Esophagus squamous epithelium (tissue), 5 donors: Measurements from ENCODE around the gene PADI3. TPM values are rescaled to one million over a fixed set of nuclear protein-coding genes. Genes with fewer than 3 reads are reported as not detected.

Source experiments
- DNase-seq: peaks from one replicate; lab custom pipeline; 2025; lab: John Stamatoyannopoulos, UW
- H3K27ac ChIP-seq, 4 donors: fragments of 200-600 bp; sonication (generic); one replicate each; pipeline ENCODE4 v1.5.1; 2016 to 2019; ENCODE audit warnings: mild to moderate bottlenecking in 1 of 4
- H3K27me3 ChIP-seq, 4 donors: fragments of 200-600 bp; sonication (generic); 1 replicate in 3 of 4; 2 replicates in 1 of 4; pipeline versions ENCODE4 v1.5.1 to v1.6.0; 2017 to 2021; ENCODE audit warnings: antibody characterized with exemption in 1 of 4
- H3K36me3 ChIP-seq, 3 donors: fragments of 200-600 bp; sonication (generic); one replicate each; pipeline ENCODE4 v1.5.1; 2016 to 2019
- H3K4me1 ChIP-seq, 3 donors: fragments of 200-600 bp; sonication (generic); one replicate each; pipeline ENCODE4 v1.5.1; 2017 to 2019
- H3K4me3 ChIP-seq, 4 donors: fragments of 200-600 bp; sonication (generic); 1 replicate in 3 of 4; 2 replicates in 1 of 4; pipeline ENCODE4 v1.5.1; 2016 to 2019; ENCODE audit warnings: mild to moderate bottlenecking in 2 of 4, moderate library complexity in 1 of 4
- H3K9me3 ChIP-seq, 3 donors: fragments of 200-600 bp; sonication (generic); one replicate each; pipeline ENCODE4 v1.5.1; 2016 to 2019
- POLR2A ChIP-seq, 4 donors: fragments of 450-650 bp; IDR thresholded peaks; one replicate each; pipeline ENCODE4 v1.6.1; 2017; ENCODE audit warnings: antibody characterized with exemption in 4 of 4, mild to moderate bottlenecking in 4 of 4, moderate library complexity in 3 of 4
- WGBS, 2 donors: methylation state at CpG; one replicate each; pipeline ENCODE4 v1.1.5; 2018; 5-methylcytosine and 5-hydroxymethylcytosine counted together
- intact Hi-C: fragments of 100-400 bp; cut with DNase I; formaldehyde crosslinking; loops from one replicate; pipeline ENCODE4 v1.15.0; 2022
- total RNA-seq, 4 donors: library from RNA; depleted of rRNA; stranded (reverse); fragments of >200 nt; gene quantifications; one replicate each; pipeline ENCODE4 v1.1.0, GENCODE V29; 2016
- TF ChIP-seq, protein P1 (sequence below), 6 experiments: fragments of 450-650 bp in 4 of 6; fragments of 200-600 bp in 2 of 6; sonication (generic) in 2 of 6; IDR thresholded peaks; one replicate each; pipeline ENCODE4 v1.5.1; 2016 to 2019; ENCODE audit warnings: antibody characterized with exemption in 6 of 6, mild to moderate bottlenecking in 4 of 6, moderate library complexity in 4 of 6
- donor health status: DM: yes; HTN: yes; CAD: no.

PADI3 gene
- total RNA-seq, 4 donors from 2014 or later: 0.64 to 9.9 (median 2.3) TPM

DNA sequence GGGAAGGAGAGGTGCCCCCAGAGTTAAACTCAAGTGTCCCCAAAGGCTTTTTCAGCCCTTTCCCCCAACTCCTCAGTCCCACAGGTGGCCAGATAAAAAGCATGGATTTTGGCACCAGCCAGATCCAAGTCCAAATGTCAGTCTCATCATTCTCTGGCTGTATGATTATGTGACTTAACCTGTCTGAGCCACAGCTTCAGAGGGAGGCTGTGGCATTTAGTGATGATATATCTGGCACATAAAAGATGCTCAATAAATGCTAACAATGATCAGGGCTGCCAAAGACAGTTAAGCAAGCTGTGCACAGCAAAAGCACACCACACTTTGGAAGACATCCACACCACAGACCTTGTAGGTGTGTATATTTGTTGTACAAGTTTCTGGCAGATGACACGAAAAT, 5.6 kb upstream of the PADI3 start:
- H3K27me3 ChIP-seq: peaks cover 0 to 13% (median 0%) of the 10 kb centered on the region in 4 donors
- 28 to 39% methylated on average over 1 of the region's 1 CpG for WGBS, 2 donors
- H3K27ac ChIP-seq: no peak overlapping the region
- H3K36me3 ChIP-seq: peaks cover 0 to 37% (median 0%) of the 10 kb centered on the region in 3 donors
- no peak for DNase-seq
- TF ChIP-seq, protein P1, sequence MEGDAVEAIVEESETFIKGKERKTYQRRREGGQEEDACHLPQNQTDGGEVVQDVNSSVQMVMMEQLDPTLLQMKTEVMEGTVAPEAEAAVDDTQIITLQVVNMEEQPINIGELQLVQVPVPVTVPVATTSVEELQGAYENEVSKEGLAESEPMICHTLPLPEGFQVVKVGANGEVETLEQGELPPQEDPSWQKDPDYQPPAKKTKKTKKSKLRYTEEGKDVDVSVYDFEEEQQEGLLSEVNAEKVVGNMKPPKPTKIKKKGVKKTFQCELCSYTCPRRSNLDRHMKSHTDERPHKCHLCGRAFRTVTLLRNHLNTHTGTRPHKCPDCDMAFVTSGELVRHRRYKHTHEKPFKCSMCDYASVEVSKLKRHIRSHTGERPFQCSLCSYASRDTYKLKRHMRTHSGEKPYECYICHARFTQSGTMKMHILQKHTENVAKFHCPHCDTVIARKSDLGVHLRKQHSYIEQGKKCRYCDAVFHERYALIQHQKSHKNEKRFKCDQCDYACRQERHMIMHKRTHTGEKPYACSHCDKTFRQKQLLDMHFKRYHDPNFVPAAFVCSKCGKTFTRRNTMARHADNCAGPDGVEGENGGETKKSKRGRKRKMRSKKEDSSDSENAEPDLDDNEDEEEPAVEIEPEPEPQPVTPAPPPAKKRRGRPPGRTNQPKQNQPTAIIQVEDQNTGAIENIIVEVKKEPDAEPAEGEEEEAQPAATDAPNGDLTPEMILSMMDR (IDR thresholded peaks at IDR 0.05): no peak
- no peak for TF ChIP-seq POLR2A (IDR thresholded peaks at IDR 0.05)
- intact Hi-C loops: loop anchor here (10.0 kb wide), 1 partner anchor 178 kb away; no protein-coding TSS in a partner anchor
- H3K4me1 ChIP-seq: peaks cover 0 to 20% (median 6%) of the 10 kb centered on the region in 3 donors
- no peaks in the 10 kb centered on the region for H3K9me3 ChIP-seq
- no peak overlapping the region for H3K4me3 ChIP-seq

GRCh38 chr1:17244821-17245740, 3.8 kb upstream of the PADI3 start:
- H3K27me3 ChIP-seq: peaks cover 0 to 9% (median 0%) of the 10 kb centered on the region in 4 donors
- TF ChIP-seq POLR2A (IDR thresholded peaks at IDR 0.05): no peak
- TF ChIP-seq, protein P1 (IDR thresholded peaks at IDR 0.05): no peak
- no peak overlapping the region for H3K27ac ChIP-seq
- H3K4me1 ChIP-seq: peaks cover 0 to 31% (median 6%) of the 10 kb centered on the region in 3 donors
- no peak overlapping the region for H3K4me3 ChIP-seq
- no peaks in the 10 kb centered on the region for H3K9me3 ChIP-seq
- no peak for DNase-seq
- intact Hi-C loops: loop anchor here (10.0 kb wide), 1 partner anchor 180 kb away; no protein-coding TSS in a partner anchor
- peaks cover 0 to 32% (median 0%) of the 10 kb centered on the region in 3 donors for H3K36me3 ChIP-seq
- WGBS, 2 donors: 64 to 67% methylated on average over 10 to 11 of the region's 14 CpGs

DNA sequence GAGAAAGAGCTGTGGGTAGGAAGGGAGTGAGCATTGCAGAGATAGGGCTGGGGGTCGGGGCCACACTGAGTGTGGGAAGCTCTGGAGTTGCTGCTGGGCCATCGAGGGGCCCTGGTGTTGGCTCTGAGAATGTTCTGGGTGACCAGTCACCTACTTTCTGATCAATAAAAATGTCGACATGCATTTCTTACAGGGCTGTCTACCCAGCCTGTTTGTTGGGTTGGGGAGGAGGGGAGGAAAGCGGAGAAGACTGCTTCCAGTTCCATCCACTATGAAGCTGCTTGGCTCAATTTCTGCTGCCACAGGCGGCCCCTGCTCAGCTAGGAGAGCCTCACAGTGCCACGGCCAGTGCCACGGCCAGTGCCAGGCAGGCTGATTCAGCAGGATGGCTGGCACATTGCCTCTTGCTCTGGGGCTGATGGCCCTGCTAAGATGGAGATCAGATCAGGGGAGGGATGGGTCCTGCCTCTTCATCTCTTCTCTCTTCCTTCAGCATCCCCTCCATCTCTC, 3.0 kb upstream of the PADI3 start:
- no peaks in the 10 kb centered on the region for H3K9me3 ChIP-seq
- H3K27ac ChIP-seq: no peak overlapping the region
- H3K36me3 ChIP-seq: peaks cover 0 to 29% (median 0%) of the 10 kb centered on the region in 3 donors
- intact Hi-C loops: loop anchor here (10.0 kb wide), 1 partner anchor 181 kb away; no protein-coding TSS in a partner anchor
- no peak overlapping the region for H3K4me3 ChIP-seq
- no peak for DNase-seq
- TF ChIP-seq POLR2A (IDR thresholded peaks at IDR 0.05): no peak
- TF ChIP-seq, protein P1 (IDR thresholded peaks at IDR 0.05): no peak
- peaks cover 6 to 39% (median 8%) of the 10 kb centered on the region in 3 donors for H3K4me1 ChIP-seq
- 41 to 58% methylated on average over 5 to 7 of the region's 7 CpGs for WGBS, 2 donors
- H3K27me3 ChIP-seq: peaks cover 0 to 7% (median 0%) of the 10 kb centered on the region in 4 donors

DNA sequence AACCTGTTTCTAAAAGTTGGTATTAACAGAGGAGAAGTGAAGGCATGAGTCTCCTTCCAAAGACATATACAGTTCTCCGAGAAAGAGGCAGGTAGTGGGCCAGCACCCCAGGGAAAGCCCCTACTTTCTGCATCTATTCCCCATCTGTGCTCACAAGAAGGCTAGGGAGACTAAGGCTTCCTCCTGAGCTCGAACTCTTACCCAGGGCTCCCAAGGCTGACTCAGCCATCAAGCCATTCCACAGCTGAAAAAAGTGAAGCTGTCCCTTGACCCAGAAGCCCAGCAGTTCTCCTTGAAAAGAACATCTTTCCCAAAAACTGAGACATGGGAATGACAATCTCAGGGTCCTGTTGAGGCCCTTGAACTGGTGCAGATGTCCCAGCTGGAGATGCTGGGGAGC, 1.9 kb upstream of the PADI3 start:
- intact Hi-C loops: loop anchor here (10.0 kb wide), 1 partner anchor 182 kb away; no protein-coding TSS in a partner anchor
- Histone ChIP-seq H3K9me3 (no peaks in the 10 kb centered on the region), H3K27ac (no peak overlapping the region), H3K36me3 (peaks cover 0 to 27% (median 0%) of the 10 kb centered on the region in 3 donors), H3K4me3 (no peak overlapping the region), H3K27me3 (peaks cover 0 to 8% (median 0%) of the 10 kb centered on the region in 4 donors), H3K4me1 (peaks cover 9 to 50% (median 10%) of the 10 kb centered on the region in 3 donors)
- 77 to 86% methylated on average over 2 of the region's 2 CpGs for WGBS, 2 donors
- no peak for DNase-seq
- TF ChIP-seq POLR2A (IDR thresholded peaks at IDR 0.05): no peak
- TF ChIP-seq, protein P1 (IDR thresholded peaks at IDR 0.05): no peak
